HG03378 (cell line): Measurements from ENCODE around the gene TMEM259.

Experiments
- ATAC-seq: cut with Tn5 transposase; IDR thresholded peaks from one replicate; pipeline ENCODE4 v1.9.1; 2021; ENCODE audit warnings: mild to moderate bottlenecking, moderate library complexity; ENCODE audit not compliant: unreplicated experiment

Gene TMEM259

DNA sequence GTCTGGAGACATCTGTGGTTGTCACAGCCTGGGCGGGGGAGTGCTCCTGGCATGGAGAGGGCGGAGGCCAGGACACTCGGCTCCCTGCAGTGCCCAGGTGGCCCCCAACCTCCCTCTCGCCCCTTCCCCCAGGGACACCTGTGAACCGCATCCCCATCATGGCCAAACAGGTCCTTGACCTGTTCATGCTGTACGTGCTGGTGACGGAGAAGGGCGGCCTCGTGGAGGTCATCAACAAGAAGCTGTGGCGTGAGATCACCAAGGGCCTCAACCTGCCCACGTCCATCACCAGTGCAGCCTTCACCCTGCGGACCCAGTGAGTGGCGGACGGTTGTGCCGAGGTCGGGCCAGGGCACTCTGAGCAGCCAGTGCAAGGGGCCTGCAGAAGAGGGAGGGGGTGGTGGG, 56.8 kb downstream of the TMEM259 start:
- no peak for ATAC-seq

DNA sequence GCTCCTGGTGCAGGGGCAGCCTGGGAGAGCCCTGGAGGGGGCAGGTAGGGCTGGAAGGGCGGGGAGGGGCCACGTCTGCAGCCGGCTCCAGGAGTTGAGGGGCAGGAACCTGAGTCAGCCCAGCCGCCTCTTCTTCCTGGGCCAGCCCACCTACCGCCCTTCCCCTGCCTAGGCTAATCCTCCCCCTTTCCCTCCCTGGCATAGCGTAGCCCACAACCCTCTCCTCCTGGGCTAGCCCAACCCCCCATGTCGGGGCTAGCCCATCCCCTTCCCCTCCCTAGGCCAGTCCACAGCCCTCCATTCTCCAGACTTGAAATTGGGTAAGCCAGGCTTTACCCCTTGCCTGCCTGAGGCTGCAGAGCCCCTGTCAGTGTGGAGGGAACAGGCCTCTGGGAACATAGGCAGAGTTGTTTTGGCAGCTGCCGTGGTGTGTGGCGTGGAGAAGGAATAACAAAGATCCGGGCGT, 57.4 kb downstream of the TMEM259 start:
- ATAC-seq, result no peak

DNA sequence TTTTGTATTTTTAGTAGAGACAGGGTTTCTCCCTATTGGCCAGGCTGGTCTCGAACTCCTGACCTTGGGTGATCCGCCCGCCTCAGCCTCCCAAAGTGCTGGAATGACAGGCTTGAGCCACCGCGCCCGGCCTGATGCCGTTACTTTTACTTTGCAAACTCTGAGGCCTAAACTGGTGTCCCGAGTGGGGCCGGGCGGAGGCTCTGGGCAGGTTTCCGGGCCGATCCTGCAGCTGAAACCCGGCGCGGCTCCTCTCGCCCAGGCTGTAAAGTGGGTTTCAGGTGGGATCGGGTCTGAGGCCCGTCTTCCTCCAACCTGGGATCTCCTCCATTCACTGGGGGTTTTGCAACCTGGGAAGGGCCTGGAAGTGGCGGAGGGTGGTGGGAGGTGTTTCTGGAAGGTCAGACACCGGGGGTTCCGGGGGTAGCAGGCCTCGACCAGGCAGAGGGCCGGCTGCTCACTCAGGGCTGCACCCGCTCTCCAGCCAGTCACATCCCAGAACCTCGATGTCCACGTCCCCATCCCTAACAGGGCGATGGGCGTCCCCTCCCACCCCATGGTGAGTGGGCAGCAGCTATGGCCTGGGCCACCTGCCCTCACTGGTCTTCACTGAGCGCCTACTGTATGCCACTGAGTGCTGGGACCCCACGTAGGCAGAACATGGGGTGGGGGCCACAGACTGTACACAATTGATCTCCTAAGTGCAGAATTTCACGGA, 58.1 kb downstream of the TMEM259 start:
- no peak for ATAC-seq

DNA sequence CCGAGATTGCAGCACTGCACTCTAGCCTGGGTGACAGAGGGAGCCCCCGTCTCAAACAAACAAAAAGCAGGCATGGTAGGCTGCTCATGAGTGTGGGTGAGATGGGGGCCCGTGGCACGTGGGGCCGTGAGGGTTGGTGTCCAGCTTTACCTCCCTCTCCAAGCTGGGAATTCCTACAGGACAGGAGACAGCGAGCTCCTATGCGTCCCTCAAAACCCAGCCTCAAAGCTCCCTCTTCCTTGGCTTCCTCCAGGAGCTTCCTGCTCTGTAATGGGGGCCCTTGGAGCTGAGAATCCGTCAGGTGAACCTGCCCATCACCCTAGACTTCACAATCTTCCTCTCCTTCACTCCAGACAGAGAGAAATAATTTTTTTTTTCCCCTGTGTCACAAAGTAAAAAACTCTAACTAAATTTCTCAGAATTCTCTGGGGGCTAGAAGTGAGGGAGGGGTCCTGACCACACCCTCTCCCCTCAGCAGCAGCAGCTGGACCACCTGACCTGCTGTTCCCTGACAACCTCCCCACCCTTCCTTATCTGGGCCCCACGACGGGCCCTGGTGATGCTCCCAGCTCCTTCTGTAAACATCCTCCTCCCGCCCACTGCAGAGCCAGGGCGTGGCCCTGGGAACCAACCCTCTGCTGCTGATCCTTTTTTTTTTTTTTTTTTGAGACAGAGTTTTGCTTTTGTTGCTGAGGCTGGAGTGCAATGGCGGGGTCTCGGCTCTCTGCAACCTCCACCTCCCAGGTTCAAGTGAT, 58.9 kb downstream of the TMEM259 start:
- ATAC-seq, result no peak

DNA sequence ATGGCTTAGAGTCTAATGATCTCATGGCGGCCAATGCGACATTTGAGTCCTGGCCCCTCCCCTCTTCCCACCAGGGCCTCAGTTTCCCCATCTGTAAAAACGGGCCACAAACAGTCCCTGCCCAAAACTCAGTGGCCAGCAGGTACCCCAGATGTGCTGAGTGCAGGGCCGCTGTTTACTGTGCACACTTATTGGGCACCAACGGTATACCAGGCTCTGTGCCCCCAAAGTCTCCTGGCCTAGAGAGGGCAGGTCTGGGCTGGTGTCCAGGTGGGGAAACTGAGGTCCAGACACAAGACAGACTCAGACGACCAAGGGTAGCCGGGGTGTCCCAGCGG, 60.4 kb downstream of the TMEM259 start:
- ATAC-seq, result no peak

DNA sequence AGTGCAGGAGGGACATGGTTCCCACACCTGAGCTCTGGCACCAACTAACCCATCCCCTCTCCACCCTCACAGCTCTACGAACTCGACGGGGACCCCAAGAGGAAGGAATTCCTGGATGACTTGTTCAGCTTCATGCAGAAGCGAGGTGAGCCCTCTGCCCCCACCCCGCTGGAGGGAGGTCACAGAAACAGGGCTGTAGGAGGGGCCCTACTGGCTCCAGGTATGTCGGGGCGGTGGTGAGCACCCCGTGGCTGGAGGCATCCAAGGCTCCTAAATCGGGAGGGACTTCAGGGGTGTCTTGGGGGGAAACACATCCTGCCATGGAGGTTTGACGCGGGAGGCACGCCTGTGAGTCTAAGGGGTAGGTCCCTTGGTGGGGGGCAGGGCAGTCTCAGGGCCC, 60.9 kb downstream of the TMEM259 start:
- no peak for ATAC-seq
